GM18505 (cell line): ENCODE results near the gene HUNK.

Experiments used
- ATAC-seq: cut with Tn5 transposase; IDR thresholded peaks from one replicate; pipeline ENCODE4 v1.9.1; 2021; ENCODE audit not compliant: unreplicated experiment
- POLR2A ChIP-seq: IDR thresholded peaks from 4 replicates; pipeline ENCODE4 v1.6.1; 2011; ENCODE audit warnings: borderline replicate concordance; ENCODE audit not compliant: insufficient read depth, insufficient read length; ENCODE audit errors: extremely low read depth

Gene HUNK

DNA sequence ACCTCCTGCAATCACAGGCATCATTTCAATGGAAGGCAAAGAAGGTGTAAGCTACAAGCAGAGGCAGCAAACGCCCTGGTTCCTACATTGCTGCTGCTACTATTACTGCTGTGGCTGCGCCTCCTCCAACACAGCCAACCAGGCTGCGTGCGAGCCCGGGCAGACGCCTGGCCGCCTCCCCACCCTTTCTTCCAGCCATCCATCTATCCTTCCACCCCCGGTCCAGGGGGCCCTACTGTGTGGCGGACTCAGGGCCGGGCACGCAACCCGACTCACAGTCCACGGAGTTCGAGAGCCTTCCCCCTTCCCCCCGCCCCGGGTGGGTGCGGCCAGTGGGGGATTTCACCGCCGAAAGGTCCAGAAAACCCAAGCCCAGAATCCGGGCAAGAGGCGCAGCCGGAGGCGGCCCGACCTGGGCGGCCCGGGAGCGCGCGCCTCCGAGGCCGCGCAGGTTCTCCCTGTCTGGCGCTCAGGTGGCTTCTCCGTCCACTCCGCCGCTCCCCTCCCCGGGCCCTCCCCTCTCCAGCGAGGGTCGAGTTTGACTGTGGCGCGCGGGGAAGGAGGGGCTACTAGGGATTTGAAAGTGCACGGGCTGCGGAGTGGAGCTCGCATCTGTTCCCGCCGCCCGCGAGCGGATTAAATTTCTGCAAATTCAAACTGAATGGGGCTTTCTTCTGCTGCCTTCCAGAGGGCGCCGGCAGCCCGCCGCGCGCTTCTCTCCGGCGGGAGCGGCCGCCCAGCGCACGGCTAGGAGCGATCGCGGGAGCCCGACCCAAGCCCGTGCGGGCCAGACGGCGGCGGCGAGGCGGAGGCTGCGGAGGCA, at the start of gene HUNK:
HUNK (plus strand) TSS at position 569 of the 823 bp plus-strand sequence. CDS start 655 bp downstream, outside the sequence.
- TF ChIP-seq POLR2A, result no peak
- no peak for ATAC-seq

DNA sequence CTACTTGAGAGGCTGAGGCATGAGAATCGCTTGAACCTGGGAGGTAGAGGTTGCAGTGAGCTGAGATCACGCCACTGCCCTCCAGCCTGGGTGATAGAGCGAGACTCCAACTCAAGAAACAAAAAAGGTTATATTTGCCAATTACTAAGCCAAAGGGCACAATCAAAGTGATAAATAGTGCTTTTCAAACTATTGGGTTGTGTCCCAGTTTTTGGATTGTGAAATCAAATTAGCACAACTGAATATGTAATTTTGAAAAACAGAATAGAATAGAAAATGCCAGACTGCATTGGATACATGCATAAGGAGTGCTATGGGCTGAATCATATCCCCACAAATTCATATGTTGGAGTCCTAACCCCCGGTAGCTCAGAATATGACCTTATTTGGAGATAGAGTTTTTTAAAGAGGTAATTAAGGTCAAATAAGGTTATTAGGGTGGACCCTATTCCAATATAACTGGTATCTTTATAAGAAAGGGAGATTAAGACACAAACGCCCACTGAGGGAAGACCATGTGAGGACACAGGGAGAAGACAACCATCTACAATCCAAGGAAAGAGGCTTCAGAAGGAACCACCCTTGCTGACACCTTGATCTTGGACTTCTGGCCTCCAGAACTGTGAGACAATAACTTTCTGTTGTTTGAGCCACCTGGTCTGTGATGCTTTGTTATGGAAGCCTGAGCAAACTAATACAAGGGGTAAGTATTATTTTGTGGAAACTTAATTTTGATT, 42.9 kb upstream of the HUNK start:
- no peak for TF ChIP-seq POLR2A
- no peak for ATAC-seq

DNA sequence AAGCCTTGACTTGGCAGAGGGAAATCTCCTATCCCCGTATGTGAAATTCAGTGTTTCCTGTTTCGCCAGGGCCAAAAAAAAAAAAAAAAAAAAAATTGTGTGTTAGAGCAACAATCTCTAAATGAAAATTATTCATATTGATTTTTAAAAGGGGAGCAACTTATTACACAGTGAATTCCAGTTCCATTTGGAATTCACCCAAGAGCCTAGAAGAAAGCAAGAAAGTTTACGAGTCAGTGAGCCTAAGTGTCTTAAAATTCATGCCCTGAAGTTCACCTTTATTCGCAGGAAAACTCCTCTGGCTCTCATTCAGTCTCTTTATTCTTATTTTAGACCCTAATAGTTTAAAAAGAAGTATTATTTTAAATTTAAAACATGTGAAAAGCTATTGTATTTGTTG, 42.1 kb upstream of the HUNK start:
- no peak for ATAC-seq

DNA sequence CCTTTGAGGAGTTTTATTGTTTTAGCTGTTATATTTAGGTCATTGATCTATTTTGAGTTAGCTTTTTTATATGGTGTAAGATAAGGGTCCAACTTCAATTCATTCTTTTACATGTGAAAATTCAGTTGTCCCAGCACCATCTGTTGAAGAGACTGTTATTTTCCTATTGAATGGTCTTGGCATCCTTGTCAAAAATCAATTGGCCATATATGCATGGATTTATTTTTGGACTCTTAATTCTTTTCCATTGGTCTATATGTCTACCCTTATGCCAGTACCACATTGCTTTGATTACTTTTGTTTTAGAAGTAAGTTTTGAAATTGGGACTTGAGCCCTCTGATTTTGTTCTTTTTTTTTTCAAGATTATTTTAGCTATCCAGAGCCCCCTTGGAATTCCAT, 35.8 kb upstream of the HUNK start:
- no peak for ATAC-seq
- no peak for TF ChIP-seq POLR2A

More for the DNA sequence above, 42.1 kb upstream of the HUNK start:
- TF ChIP-seq POLR2A, result no peak

DNA sequence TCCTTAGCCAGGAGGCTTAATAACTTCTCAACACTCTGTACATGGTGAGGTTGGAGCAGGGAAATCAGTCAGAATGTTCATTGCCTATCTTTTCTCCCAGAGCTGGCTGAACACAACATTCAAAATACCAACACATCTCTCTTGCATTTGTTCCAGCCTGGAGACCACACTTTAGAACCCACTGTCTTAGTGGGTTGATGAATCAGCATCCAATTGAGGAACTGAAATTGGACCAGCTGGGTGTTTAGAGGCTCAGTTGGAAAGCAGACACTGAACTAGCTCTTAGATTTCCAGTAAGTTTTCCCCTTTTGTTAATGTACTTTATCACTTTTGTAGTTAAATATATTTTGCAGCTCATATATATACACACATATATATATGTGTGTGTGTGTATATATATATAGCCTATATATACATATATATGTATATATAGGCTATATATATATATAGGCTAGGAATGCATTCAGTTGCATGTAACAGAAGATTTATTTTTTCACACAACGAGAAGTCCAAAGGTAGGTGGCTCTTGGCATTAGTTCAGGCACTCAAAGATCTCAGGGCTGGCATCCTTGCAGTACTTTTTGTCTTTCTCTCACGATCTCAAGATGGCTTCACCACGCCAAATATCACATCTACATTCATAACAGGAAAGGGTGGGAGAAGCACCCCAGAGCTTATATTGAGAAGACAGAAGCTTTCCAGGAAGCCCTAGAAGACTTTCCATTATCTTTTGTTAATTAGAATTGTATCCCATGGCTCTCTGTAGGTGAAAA, 35.0 kb upstream of the HUNK start:
- no peak for ATAC-seq
- TF ChIP-seq POLR2A, result no peak

DNA sequence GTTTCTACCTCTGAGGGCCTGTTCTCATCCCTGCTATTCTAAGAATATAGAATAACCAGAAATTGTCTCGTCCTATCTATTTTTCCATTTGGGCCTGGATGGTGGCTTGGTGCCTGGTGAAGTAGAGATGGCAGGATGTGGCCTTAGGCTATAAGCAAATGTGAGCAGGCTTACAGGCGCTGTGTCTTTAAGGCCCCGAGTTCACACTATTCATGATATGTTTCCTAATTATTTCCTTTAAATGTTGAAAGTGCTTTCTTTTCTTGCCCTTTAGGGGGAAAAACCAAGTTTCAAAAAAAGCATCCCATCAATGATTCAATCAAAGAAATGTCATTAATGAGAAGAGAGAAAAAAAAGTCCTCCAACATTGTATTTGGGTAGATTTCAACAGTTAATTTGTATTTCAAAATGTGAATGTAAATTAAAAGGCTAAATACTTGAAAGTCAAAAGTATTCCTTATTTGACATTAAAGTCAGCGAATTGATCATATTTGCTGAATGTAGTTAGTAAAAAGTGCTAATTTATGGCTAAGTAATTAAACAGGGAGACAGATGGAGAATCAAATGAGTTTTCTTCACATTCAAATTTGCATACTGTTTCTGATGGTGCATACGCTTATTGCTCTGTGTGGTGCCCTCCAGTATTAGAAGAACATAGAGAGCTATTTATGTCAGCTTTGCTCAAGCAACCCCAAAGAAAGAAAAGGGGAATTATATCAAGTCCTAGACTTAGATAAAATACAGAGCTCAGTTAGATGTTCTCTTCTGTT, 34.0 kb upstream of the HUNK start:
- no peak for ATAC-seq
- TF ChIP-seq POLR2A, result no peak

DNA sequence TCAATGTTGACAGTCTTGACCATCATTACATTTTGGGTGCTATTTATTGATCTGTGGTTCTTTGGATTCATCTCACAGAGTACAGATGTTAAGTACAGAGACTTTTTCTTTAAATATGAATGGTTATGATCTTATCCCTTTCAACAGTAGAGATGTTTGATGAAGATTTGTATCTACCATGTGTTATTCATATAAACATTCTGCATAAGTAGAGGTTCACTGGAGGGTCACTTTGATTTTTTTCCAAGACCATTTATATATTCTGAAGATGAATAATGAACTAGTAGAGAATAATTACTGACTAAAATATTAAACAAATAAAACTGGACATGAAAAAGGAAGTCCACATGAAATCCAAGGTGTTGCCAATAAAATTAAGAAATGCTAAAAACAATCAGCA, 28.6 kb upstream of the HUNK start:
- no peak for ATAC-seq
- no peak for TF ChIP-seq POLR2A

DNA sequence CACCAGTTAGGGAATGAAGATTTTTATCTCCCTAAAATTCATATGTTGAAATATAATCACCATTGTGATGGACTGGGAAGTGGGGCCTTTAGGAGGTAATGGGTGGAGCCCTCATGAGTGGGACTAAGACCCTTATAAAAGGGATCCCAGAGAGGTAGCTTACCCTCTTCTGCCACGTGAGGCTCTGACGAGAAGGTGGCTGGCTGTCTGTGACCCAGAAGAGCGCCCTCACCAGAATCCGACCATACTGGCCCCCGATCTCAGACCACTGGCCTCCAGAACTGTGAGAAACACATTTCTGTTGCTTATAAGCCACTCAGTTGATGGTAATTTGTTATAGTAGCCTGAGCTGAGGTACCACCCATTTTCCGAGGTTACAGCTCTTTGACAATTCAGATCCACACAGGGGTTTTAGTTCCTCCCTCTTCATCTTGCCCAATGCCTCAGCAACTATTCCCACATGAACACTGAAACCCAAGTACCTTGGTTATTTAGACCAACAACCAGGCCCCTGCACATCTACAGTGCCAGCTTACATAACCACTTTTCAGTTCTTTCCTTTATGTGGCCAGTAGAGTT, 27.6 kb upstream of the HUNK start:
- no peak for TF ChIP-seq POLR2A
- ATAC-seq, result no peak

DNA sequence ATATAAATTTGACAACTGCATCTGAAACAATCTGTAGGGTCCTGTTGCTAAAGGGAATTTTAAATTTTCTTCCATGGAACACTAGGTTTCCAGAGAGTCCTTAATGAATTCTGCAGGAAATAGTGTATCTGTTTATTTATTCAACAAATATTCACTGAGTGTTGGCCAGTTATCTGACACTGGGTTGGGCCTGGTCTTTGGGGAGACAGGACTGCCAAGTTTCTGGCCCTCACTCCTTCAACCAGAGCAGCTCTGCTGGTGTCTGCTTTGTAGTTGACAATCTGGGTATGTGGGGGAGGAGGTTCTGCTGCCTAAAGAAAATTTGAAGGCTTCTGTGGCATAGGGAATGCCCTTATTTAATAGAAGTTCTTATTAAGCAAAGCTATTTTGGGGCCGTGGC, 26.1 kb upstream of the HUNK start:
- no peak for TF ChIP-seq POLR2A
- ATAC-seq, result no peak

DNA sequence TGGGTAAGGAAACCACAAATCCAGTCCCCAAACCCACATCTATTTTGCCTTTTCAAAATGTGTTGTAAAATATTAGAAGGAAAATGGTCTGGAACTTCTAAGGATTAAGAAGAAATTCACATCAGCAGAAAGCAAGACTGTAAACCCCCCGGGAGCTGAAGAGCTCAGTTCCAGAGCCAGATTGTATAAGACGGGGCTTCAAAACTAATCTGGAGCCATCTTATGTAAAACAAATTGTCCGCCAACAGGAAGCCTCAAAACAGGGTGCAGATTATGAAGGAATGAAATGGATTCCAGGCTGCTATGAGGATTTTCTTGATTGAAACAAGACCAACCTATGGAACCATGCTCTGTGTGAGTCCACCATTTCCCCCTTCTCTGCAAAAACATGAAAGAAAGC, 25.1 kb upstream of the HUNK start:
- TF ChIP-seq POLR2A, result no peak
- no peak for ATAC-seq

DNA sequence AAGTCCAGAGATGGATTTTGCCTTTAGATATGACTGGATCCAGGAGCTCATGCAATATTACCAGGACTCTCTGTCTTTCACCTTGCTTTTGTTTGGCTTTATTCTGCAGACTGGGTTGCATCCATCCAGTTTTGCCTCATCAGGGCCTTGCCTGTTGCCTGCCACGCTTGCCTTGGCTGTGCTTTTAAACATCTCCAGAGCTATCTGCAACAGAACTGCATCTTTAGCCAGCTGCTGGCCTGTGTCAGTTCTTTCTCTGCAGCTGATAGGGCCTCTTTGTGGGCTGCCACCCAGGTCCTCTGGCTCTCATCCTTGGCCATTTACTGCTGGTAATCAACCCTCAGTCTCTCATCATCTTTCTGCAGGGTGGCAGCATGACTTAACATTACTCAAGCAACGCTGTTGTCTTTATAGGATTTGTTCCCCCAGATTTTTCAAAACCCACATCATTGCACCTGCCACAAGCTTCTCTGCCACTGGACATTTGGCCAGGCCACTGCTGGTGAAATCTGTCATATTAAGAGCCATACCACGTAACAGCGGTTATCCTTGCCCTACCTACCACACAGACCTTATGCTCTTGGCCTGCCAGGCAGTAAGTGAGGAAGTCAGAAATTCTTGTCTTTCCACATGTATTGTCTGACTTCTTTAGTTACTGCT, 24.4 kb upstream of the HUNK start:
- no peak for ATAC-seq
- no peak for TF ChIP-seq POLR2A

DNA sequence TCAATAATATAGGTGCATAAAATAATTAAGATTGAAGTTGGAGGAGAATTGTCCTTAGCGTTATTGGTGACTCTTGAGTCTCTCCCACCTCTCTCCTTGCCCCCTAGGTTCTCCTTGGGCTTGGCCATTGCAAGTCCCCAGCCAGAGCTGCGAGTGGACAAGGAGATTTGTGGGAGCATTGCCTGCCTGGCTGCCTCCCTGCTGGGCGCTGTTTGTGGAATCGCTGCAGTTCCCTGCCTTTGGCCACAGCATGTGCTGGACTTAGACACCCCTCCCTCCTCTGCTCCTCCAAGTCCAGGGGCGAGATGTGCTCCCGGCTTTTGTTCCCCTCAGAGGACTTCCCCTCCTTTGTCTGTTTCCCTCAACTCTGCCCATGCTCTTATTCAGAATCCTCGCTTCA, 21.9 kb upstream of the HUNK start:
- TF ChIP-seq POLR2A, result no peak
- no peak for ATAC-seq
